Osteoblast (primary cell): ENCODE data around the gene PIGL. TPM values are rescaled to one million over a fixed set of nuclear protein-coding genes. Genes with fewer than 3 reads are reported as not detected.
"Not testable (repeated sequence)": the region's sequence is repeated elsewhere in the genome, so short reads cannot be mapped to it uniquely, and the experiment has no call there.

Experiments used
- DNase-seq: peaks from one replicate; pipeline ENCODE4 v3.0.0; 2011; ENCODE audit warnings: low spot score, mixed read lengths; ENCODE audit not compliant: insufficient read length; ENCODE audit errors: missing footprints
- H2AFZ ChIP-seq: 2 replicates; pipeline ENCODE4 v1.6.0; 2011; ENCODE audit warnings: mild to moderate bottlenecking, low read length
- H3K27ac ChIP-seq: 2 replicates; pipeline ENCODE4 v1.5.1; 2011; ENCODE audit warnings: mild to moderate bottlenecking, low read depth, low read length, moderate library complexity
- H3K27me3 ChIP-seq: 2 replicates; pipeline ENCODE4 v1.6.0; 2012; ENCODE audit warnings: mild to moderate bottlenecking, control low read depth, inconsistent platforms, low read length, moderate library complexity; ENCODE audit not compliant: insufficient read depth
- H3K36me3 ChIP-seq: 2 replicates; pipeline ENCODE4 v1.5.1; 2011; ENCODE audit warnings: mild to moderate bottlenecking, low read length, control low read depth, moderate library complexity; ENCODE audit not compliant: insufficient read depth
- H3K4me1 ChIP-seq: 2 replicates; pipeline ENCODE4 v1.5.1; 2011; ENCODE audit warnings: mild to moderate bottlenecking, low read length, control low read depth, moderate library complexity; ENCODE audit not compliant: insufficient read depth
- H3K4me2 ChIP-seq: 2 replicates; pipeline ENCODE4 v1.6.0; 2011; ENCODE audit warnings: mild to moderate bottlenecking, low read length; ENCODE audit not compliant: insufficient read depth
- H3K4me3 ChIP-seq: fragments of 200-600 bp; sonication (generic); 3 replicates; pipeline ENCODE4 v1.5.1; 2012; ENCODE audit warnings: mild to moderate bottlenecking, low read length, inconsistent platforms; ENCODE audit not compliant: insufficient read depth
- H3K79me2 ChIP-seq: 2 replicates; pipeline ENCODE4 v1.6.0; 2012; ENCODE audit warnings: mild to moderate bottlenecking, low read length, control low read depth, inconsistent platforms; ENCODE audit not compliant: insufficient read depth
- H3K9me3 ChIP-seq: 2 replicates; pipeline ENCODE4 v1.5.1; 2011; ENCODE audit warnings: low read depth, low read length, control low read depth
- H4K20me1 ChIP-seq: 2 replicates; pipeline ENCODE4 v1.6.0; 2012; ENCODE audit warnings: mild to moderate bottlenecking, low read length, control low read depth; ENCODE audit not compliant: insufficient read depth
- CTCF ChIP-seq: IDR thresholded peaks from 2 replicates; pipeline ENCODE4 v1.5.1; 2011; ENCODE audit warnings: mild to moderate bottlenecking, low read depth, low read length, moderate library complexity; ENCODE audit errors: extremely low read depth
- total RNA-seq: library from RNA; depleted of rRNA; stranded (reverse); fragments of >200 nt; gene quantifications from 2 replicates; pipeline ENCODE4 v1.2.3, GENCODE V29; 2012

Gene PIGL
- total RNA-seq, 1 donor, result 23.5 TPM

DNA sequence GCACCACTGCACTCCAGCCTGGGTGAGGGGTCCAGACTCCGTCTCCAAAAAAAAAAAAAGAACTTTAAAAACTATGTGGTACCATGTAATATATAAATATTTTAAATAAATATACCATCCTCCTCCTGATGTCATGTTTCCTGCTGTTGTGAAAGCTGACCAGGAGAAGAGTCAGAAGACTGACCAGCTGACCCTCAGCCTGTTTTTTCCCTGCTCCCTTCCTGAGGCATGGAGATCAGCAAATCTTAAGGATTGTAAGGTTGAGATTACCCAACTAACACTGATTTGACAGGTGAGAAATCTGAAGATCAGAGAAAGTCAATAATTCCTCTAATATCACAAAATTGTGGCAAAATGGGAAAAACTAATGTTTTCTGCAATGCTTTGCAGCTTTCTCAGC lies 19.7 kb upstream of the PIGL start:
- H3K4me2 ChIP-seq, result no peak overlapping the region
- no peaks in the 10 kb centered on the region for H3K27me3 ChIP-seq
- DNase-seq, result no peak
- H3K4me3 ChIP-seq, result no peak overlapping the region
- H3K9me3 ChIP-seq, result no peaks in the 10 kb centered on the region
- H4K20me1 ChIP-seq, result peaks cover 7% of the 10 kb centered on the region
- no peak for TF ChIP-seq CTCF
- H3K79me2 ChIP-seq, result peaks cover 87% of the 10 kb centered on the region
- no peak overlapping the region for H2AFZ ChIP-seq
- no peaks in the 10 kb centered on the region for H3K4me1 ChIP-seq
- H3K36me3 ChIP-seq, result peaks cover 23% of the 10 kb centered on the region
- no peak overlapping the region for H3K27ac ChIP-seq

DNA sequence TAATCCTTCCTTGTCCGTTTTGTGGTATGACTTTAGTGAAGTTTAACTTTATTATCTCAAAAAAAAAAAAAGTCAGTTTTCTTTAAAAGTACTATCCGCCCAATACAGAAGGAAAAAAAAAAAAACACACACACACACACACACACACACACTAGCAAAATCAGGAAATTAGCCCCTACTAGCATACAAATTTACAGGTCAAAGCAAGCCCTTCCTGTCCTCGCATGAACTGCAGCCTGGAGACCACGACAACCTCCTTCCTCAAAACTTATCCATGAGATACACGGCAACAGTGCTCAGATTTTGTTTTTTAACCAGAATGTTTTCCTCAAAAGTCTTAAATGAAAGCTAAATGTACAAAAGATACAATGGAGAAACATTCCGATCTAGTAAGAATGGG lies 17.9 kb upstream of the PIGL start:
- H3K4me3 ChIP-seq, result no peak overlapping the region
- H3K36me3 ChIP-seq, result peaks cover 9% of the 10 kb centered on the region
- H3K79me2 ChIP-seq, result peaks cover 89% of the 10 kb centered on the region
- no peak for DNase-seq
- H3K27me3 ChIP-seq, result no peaks in the 10 kb centered on the region
- TF ChIP-seq CTCF, result no peak
- no peak overlapping the region for H2AFZ ChIP-seq
- no peaks in the 10 kb centered on the region for H3K9me3 ChIP-seq
- peak overlapping the region; percentile 44 for H3K4me2 ChIP-seq
- H3K27ac ChIP-seq, result no peak overlapping the region
- peaks cover 7% of the 10 kb centered on the region for H3K4me1 ChIP-seq
- peaks cover 12% of the 10 kb centered on the region for H4K20me1 ChIP-seq

GRCh38 chr17:16201693-16202131 lies 15.3 kb upstream of the PIGL start:
- peaks cover 95% of the 10 kb centered on the region for H3K79me2 ChIP-seq
- not testable (repeated sequence) for H3K4me3 ChIP-seq, H2AFZ ChIP-seq, H3K36me3 ChIP-seq, H3K27me3 ChIP-seq, DNase-seq, H3K9me3 ChIP-seq, H3K4me2 ChIP-seq, H3K4me1 ChIP-seq, H3K27ac ChIP-seq
- peaks cover 12% of the 10 kb centered on the region for H4K20me1 ChIP-seq

DNA sequence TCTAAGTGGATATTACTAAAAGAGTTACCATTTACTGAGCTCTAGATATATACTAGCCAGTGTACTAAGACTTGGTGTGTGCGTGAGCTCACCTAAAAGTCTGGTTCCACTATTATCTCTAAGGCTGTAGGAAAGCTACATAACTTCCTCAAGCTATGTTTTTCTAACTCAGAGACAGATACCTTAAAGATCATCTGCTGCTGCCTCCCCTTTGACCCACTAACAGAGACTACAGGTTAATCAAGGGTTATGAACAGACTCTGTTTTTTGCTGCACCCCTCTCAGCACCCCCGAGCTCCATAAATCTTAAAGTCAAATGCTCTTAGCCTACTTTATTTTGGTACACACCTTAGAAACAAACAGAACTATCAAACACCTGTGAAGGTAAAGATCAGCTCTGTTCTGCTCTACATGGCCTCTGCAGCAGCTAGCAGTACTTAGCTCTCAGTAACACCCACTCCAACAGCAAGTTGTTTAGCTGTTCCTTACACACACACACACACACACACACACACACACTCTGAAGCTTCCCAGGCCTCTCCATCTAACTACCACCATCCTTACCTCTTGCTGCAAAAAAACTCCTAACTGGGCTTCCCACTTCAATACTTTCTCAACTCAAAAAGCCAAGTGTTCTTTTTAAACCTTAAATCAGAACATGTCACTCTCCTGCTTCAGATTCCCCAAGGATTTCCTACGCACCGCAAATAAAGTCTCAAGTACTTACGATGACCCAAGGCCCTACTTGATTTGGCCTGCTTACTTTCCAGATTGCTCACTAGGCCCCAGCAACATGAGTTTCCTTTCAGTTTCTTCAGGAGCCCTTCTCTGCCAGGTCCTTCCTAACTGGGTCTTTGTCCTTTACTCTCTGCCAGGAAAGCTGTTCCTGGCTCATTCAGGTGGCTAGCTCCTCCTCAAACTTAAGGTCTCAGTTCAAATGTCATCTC lies 14.2 kb upstream of the PIGL start:
- not testable (repeated sequence) for H3K4me3 ChIP-seq, H3K27me3 ChIP-seq, H3K36me3 ChIP-seq, H3K9me3 ChIP-seq, DNase-seq
- H3K79me2 ChIP-seq, result peaks cover 95% of the 10 kb centered on the region
- H4K20me1 ChIP-seq, result peaks cover 12% of the 10 kb centered on the region
- peaks cover 12% of the 10 kb centered on the region for H3K4me1 ChIP-seq
- peak overlapping the region; percentile 71 for H3K4me2 ChIP-seq
- peak overlapping the region; percentile 47 for H2AFZ ChIP-seq
- peak overlapping the region; percentile 78 for H3K27ac ChIP-seq

DNA sequence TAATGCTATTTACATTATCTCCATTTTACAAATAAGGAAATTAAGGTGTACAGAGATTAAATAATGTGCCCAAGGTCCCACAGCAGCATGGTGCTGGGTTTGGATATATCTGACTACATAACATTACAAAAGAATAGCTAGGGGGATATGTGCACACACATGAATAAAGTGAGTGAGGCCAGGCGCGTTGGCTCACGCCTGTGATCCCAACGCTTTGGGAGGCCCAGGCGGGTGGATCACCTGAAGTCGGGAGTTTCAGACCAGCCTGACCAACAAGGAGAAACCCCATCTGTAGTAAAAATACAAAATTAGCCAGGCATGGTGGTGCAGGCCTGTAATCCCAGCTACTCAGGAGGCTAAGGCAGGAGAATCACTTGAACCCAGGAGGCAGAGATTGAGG lies 12.2 kb upstream of the PIGL start:
- peaks cover 12% of the 10 kb centered on the region for H3K4me1 ChIP-seq

More for the DNA sequence above, 12.2 kb upstream of the PIGL start:
- H3K27ac ChIP-seq, H3K36me3 ChIP-seq, H3K9me3 ChIP-seq, H3K4me3 ChIP-seq, H3K27me3 ChIP-seq, H3K4me2 ChIP-seq, DNase-seq, H2AFZ ChIP-seq: not testable (repeated sequence)
- Histone ChIP-seq H4K20me1 (peaks cover 14% of the 10 kb centered on the region), H3K79me2 (peaks cover 96% of the 10 kb centered on the region)
